GM19455 (cell line): ENCODE results near the gene CCDC160.

Experiments
- ATAC-seq: cut with Tn5 transposase; IDR thresholded peaks from one replicate; pipeline ENCODE4 v1.9.1; 2021; ENCODE audit not compliant: unreplicated experiment

Gene CCDC160

DNA sequence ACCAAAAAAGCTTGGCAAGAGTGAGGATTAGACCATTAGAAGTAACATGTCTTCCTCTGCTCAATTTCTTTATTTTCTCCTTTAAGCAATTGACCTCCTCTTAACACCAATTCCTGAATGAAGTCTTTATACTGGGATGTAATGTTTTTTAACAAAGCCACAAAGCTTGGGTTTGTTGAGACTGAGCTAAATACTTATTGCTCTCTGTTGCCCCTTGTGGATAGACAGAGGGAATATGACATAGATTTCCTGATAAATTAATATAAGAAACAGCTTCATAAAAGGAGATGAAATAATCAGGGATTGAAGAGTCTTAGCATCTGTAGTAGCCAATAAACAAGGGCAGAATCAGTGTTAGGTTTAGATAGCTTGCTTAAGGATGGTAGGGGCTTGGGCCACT lies 57.6 kb downstream of the CCDC160 start:
- no peak for ATAC-seq
